Limb (tissue), 2 donors: ENCODE measurements around the gene LTN1.
"Not testable (repeated sequence)": the region's sequence is repeated elsewhere in the genome, so short reads cannot be mapped to it uniquely, and the experiment has no call there.

ENCODE experiments used
- DNase-seq, 2 donors: peaks; one replicate each; pipeline ENCODE4 v3.0.0-alpha.2; 2016; ENCODE audit errors: extremely low spot score in 2 of 2

Gene LTN1

GRCh38 chr21:28991861-28992525 is 684 bp downstream of the LTN1 start:
- DNase-seq = no peak

DNA sequence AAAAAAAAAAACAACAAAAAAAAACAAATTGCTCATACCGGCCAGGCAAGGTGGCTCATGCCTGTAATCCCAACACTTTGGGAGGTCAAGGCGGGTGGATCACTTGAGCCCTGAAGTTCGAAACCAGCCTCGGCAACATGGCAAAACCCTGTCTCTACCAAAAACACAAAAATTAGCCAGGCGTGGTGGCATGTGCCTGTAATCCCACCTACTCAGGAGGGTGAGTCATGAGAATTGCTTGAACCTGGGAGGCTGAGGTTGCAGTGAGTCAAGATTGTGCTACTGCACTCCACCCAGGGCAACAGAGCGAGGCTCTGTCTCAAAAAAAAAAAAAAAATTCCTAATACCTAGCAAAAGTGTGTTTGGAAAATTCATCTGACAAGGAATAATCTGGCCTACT is 4.5 kb downstream of the LTN1 start:
- DNase-seq = not testable (repeated sequence)

DNA sequence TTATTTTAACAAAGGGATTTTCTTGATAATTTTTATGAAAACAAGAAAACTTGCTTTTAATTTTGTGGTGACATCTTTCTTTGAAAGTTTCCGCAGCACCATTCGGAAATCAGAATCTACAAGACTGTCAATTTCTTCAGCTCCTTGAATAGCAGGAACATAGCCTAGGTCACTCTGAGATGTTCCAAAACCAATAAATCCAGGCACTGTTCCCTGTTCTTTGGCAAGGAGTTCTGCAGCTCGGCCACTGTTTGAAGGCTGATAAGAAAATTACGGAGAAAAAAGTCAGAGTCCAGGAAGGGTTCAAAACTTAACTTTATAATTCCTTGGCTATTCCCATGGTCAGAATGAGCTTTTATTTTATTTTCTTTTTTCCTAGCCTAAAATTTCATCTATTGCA is 6.0 kb downstream of the LTN1 start:
- no peak for DNase-seq

- no peak for DNase-seq
Observed at GRCh38 chr21:28982637-28983036, 10.0 kb downstream of the LTN1 start.

DNA sequence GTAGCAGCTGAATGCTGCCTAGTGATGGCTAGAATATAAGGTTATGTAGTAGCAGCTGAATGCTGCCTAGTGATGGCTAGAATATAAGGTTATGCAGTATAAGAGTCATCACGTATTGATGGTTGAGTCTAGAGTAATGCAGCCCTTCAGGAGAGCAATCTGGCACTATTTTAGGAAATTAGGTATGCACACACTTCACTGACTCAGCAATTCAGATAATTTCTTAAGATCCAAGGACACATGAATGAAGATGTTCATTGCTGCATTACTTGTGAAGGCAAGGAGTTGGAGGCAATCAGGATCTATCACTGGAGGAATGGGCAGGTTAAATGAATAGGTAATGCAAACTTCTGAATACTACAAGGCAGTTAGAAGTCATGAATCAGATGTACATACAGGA is 13.6 kb downstream of the LTN1 start:
- DNase-seq = no peak

DNA sequence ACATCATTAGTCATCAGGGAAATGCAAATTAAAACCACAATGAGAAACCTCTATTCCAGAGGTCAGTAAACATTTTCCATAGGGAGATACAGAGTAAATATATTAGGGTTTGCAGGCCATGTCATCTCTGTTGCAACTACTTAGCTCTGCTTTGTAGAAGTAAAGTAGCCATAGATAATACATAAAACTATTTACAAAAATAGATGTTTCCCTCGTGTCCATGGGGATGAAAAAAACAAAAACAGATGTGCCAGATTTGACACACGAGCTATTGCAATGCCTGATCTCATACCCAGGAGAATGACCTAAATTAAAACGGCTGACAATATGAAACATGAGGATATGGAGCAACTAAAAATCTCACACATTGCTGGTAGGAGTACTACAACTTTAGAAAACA is 17.3 kb downstream of the LTN1 start:
- DNase-seq = peak in 1 of 2 donors; percentile 13

- DNase-seq = no peak
Observed at GRCh38 chr21:28974531-28975227, 18.0 kb downstream of the LTN1 start.

- no peak for DNase-seq
Observed at GRCh38 chr21:28972398-28972797, 20.3 kb downstream of the LTN1 start.

DNA sequence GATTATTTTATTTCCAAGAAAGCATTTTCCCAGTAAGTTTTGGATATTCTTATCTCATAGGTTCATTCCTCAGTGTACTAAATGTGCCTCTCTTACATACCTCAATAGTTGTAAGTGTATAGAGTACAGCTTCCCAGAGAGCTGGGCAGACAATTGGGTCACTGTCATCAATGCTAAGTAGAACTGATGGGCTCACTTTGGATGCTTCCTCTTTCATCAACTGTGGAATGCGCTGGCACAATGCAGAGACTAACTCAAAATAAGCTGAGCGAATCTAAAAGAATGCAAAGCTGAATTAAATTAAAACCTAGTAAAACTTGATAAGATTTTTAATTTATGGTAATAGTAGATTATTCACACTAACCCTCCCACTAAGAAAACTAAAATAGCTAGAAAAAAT is 21.5 kb downstream of the LTN1 start:
- DNase-seq = no peak

DNA sequence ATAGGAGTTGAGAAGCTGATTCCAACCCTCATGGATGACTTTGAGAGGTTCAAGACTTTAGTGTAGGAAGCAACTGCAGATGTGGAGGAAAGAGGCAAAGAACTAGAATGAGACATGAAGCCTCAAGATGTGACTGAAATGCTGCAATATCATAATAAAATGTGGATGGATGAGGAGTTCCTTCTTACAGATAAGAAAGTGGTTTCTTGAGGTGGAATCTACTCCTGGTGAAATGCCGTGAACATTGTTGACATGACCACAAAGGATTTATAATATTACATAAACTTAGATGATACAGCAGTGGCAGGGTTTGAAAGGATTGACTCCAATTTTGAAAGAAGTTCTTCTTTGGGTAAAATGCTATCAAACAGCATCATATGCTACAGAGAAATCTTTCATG is 28.8 kb downstream of the LTN1 start:
- no peak for DNase-seq

DNA sequence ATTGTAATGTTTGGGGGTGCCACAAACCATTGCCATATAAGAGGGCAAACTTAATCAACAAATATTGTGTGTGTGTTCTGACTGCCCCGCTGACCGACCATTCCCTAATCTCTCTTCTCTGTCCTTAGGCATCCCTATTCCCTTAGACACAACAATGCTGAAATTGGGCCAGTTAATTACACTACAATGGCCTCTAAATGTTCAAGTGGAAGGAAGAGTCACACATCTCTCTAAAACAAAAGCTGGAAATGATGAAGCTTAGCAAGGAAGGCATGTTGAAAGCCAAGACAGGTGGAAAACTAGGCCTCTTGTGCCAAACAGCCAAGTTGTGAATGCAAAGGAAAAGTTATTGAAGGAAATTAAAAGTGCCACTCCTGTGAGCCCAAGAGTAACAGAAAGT is 30.2 kb downstream of the LTN1 start:
- DNase-seq = no peak

GRCh38 chr21:28961927-28962326 is 30.8 kb downstream of the LTN1 start:
- DNase-seq = no peak

DNA sequence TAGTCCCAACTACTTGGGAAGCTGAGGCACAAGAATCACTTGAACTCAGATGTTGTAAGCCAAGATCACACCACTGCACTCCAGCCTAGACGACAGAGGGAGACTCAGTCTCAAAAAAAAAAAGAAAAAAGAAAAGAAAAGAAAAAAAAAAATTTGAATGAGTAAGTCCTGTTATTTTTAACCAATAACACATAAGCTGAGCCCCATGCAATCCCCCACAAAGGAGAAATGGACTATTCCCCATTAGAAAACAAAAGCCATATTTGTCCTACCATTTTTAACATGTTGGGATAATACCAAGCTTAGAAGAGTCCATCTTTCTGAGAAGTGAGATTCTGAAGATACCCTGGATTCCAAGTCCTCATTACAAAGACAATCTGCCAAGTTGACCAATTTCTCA is 32.4 kb downstream of the LTN1 start:
- DNase-seq = no peak

GRCh38 chr21:28959367-28960099 is 33.1 kb downstream of the LTN1 start:
- DNase-seq = no peak

- no peak for DNase-seq
Observed at GRCh38 chr21:28953247-28953646, 39.4 kb downstream of the LTN1 start.

DNA sequence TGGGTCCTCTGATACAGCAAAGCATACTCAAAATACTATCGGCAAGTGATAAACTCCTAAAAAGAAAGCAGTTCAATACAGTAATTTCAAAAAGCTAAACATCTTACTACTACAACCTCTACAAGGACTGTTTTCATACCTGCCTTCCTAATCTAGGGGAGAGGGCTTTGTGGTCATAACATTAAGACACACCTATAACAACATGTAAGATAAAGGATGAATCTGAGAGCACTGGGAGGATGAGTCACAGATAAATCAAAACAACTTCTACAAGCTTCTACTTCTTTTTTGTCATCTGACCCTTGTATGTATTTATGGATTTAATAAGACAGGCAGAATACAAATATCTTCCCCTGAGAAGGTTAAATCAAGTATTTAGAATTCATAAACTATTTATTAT is 40.0 kb downstream of the LTN1 start:
- no peak for DNase-seq

- no peak for DNase-seq
Observed at GRCh38 chr21:28949318-28949717, 43.4 kb downstream of the LTN1 start.

- DNase-seq = no peak
Observed at GRCh38 chr21:28944296-28944695, 48.4 kb downstream of the LTN1 start.

- DNase-seq = no peak
Observed at GRCh38 chr21:28943631-28944030, 49.0 kb downstream of the LTN1 start.

- DNase-seq = no peak
Observed at GRCh38 chr21:28938726-28939125, 54.0 kb downstream of the LTN1 start.

DNA sequence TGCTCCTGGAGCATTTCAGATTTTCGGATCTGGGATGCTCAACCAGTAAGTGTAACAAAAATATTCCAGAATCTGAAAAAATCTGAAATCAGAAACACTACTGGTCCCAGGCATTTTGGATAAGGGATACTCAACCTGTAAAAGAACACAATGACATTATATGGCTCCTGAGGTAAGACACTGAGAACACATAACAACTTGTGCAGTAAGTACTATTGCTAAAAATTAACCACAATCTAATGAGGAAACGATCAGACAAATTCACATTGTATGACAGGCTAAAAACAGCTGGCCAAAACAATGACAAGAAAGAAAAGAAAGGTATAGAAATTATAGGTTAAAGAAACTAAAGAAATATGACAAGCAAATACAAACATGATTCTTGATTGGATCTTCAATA is 54.9 kb downstream of the LTN1 start:
- no peak for DNase-seq

GRCh38 chr21:28936721-28937120 is 56.0 kb downstream of the LTN1 start:
- DNase-seq = no peak

DNA sequence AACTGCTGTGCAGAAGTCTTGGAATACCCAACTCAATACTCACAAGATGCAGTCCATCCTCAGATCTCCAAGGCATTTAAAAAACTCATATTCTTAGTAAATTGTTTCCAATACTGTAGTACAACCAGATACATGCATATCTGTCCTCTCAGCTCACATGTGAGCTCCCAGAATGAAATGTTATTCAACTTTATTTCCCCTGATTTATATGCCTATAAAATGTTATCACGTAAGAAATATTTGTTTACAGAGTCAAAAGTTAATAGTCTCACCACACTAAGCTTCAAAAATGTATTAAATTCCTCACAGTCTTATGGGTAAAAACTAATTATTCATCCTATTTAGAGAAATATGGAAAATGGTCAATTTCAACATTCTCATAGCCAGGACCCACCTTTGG is 56.6 kb downstream of the LTN1 start:
- DNase-seq = no peak
